GM21447 (cell line): ENCODE results near the gene WWOX.

Source experiments
- ATAC-seq: cut with Tn5 transposase; IDR thresholded peaks from one replicate; pipeline ENCODE4 v1.9.1; 2021; ENCODE audit not compliant: unreplicated experiment

WWOX gene

DNA sequence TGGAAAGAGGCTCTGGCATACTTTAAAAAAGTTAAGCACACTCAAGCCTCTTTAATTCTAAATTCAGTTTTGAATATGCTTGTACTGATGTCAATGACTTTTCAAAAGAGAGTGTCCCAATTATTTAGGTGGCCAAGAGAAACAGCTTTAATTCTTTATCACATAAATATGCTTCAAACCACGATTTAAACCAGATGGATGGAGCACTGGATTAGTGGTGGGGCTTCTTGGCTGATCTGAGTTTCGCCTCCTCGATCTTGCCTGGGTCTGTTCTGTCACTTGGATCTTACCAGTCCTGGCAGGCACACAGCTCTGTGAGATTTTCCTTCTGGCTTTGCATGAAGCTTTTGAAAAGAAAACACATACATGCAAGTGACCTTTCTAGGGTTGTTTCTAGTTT is 1033.2 kb downstream of the WWOX start:
- no peak for ATAC-seq

GRCh38 chr16:79134300-79134699 is 1034.8 kb downstream of the WWOX start:
- ATAC-seq = no peak

DNA sequence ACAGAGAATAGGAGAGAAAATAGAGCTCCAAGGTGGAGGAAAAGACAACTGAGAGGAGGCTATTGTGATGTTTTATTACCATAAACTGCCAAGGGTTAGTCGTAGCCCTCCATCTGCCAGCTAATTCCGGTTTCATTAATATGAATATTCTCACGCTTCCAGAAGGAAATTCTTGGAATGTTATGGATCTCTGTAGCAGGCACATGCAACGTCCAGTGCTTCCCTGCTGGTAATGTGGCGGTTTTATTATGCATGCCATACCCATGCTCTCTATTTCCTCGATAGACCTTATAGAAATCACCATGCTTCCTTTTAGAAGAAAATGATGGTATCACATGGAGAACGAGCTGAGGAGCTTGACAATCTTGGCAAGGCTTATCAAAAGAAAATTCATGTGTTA is 1037.5 kb downstream of the WWOX start:
- ATAC-seq = no peak

DNA sequence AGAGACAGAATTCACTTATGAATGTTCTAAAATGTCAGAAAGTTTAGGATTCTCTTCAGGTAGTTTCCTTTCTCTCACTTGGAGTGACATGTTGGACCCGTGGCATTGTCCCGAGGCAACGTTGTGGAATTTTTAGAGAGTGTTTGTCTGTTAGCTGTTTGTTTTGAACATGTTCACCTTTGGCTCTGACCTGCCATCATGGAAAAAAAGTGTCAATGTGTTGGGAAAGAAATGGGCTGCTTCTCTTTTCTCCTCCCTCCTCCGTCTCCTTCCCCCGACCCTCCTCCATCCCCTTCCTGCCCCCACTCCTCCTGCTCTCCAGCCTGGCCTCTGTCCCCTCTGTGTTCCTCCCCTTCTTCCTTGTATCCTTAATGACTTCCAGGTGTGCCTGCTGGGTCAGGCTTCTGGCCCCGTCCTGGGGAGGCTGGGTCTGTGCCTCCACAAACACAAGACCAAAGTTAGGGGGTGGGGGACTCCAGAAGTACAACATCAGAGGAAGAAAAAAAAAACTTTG is 1038.0 kb downstream of the WWOX start:
- no peak for ATAC-seq

DNA sequence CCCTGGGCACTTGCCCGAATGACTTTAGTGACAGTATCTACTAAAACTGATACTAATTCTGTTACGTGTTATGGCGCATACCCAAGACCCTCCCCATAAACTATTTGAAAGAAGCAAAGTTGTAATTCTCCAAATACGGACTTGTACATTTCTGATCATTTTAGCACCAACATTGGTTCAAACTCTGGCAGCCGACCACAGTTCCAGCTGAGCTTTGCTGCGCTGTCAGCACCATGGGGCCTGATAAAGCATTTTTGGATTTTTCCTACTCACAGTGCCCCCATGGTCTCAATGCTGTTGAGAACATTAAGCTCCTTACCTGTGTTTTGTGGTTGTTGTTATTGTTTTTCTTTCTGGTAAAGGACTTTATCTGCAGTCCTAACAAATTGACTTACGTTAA is 1040.3 kb downstream of the WWOX start:
- ATAC-seq = no peak

- no peak for ATAC-seq
These were observed 1043.6 kb downstream of the WWOX start for GRCh38 chr16:79143026-79143425.

- ATAC-seq = no peak
These were observed 1050.7 kb downstream of the WWOX start for GRCh38 chr16:79150151-79150550.

DNA sequence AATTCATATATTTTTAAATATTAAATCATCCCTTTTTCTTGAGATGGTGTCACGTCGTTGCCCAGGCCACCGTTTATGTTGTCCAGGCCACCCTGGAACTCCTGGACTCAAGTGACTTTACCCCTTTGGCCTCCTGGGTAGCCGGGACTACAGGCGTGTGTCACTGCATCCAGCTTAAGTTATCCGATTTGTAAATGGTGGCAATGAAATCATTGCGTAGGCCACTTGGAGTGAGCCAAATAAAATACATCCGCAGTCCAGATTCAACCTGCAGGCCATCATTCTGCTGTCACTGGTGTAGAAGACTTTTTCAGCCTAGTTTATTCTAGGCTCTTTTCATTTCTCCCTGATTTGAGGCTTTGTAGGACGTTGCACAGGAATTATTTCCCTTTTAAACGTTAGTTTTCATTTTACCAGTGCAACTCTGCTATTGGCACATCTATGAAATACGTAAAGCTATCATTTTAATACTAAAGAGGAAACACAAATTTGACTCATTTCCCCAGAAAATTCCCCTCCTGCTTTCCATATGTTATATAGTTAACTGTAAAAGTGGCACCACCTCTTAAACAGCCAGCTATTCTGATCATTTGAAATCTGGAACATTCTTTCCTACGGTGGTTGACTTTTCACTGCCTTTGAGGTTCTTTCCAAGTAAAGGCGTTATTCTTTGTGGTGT is 1051.3 kb downstream of the WWOX start:
- no peak for ATAC-seq

- no peak for ATAC-seq
These were observed 1054.6 kb downstream of the WWOX start for GRCh38 chr16:79154086-79154485.

- no peak for ATAC-seq
These were observed 1056.0 kb downstream of the WWOX start for GRCh38 chr16:79155471-79155870.

GRCh38 chr16:79155904-79156303 is 1056.5 kb downstream of the WWOX start:
- no peak for ATAC-seq

GRCh38 chr16:79156761-79157160 is 1057.3 kb downstream of the WWOX start:
- ATAC-seq = no peak

DNA sequence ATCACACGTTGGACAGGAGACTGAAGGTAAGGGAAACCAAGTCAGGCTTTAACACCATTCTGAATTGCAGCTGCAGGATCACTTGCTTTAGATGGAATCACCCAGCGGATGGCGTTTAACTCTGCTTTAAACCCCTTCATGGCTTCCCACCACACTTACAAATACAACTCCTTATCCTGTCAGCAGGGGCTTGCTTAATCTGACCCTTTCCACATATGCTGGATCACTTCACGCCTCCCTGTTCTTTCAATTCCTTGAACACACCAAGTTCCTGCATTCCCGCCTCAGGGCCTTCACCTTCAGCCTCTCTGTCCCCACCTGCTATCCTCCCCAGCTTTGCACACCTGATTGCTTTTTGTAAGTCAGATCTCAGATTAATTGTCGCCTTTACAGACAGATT is 1058.9 kb downstream of the WWOX start:
- ATAC-seq = no peak

DNA sequence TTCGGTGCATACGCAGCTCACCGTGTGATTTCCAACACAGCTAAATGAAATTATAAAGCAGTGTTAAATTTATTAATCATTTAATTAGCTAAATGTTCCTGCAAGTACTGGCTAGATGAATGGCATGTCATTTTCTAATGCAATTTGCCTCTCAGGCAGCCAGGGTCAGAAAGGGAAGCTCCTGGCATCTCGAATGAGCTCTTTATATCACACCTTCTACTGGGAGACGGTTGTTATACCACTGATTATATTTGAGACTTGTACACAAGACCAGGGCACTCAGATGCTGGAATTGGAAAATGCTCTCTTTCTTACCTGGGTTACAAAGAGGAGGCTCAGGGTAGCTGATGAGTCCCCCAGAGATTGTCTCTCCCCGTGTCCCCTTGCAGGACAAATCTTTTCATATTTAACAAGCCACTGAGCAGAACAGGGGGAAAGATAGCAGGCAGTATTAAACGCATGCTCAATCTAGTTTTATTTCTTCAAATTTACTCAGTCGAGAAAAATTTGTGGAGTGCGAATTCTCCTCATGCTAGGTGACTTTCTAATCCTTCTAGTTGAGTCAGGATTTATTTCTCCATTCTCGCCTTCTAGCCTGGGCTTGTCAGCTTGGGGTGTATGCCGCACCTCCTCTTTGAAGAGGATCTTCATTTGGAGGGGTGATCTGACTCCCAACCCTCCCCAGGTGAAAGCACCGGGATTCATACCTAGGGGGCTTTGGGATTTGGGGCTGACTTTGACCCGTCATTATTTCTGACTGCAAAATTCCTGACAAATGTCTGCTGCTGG is 1060.0 kb downstream of the WWOX start:
- no peak for ATAC-seq

GRCh38 chr16:79162977-79163376 is 1063.5 kb downstream of the WWOX start:
- ATAC-seq = no peak

GRCh38 chr16:79163691-79164387 is 1064.4 kb downstream of the WWOX start:
- no peak for ATAC-seq

DNA sequence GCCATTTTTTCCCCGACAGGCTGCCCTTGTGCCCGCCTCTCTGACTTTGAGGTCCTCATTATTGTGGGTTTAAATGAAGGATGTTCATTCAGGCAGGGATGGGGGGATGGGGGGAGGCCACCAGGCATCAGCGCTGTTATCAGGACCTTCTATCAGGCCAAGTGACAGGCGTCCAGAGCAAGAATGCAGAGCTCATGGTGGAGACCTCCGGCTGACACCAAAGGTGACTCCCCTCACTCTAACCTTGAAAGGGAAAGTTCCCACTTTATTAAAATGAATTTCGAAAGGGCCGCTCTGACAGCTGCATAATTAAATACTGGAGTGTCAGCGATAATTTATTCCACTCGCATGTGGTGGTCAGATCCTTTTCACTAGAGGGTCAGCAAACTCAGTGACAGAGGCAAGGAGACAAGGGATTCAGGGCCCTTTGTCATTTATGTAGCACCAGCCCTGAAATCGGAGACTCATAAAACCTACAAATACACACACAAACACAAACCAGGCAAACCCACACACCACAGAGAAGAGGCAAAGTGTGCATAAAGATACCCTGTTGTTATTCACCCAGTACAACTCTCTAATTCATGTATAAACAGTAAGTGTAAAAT is 1065.0 kb downstream of the WWOX start:
- ATAC-seq = no peak

- no peak for ATAC-seq
These were observed 1065.6 kb downstream of the WWOX start for GRCh38 chr16:79165079-79165478.

- no peak for ATAC-seq
These were observed 1066.1 kb downstream of the WWOX start for GRCh38 chr16:79165506-79165905.

- ATAC-seq = no peak
These were observed 1068.4 kb downstream of the WWOX start for GRCh38 chr16:79167893-79168292.

GRCh38 chr16:79168321-79168720 is 1068.9 kb downstream of the WWOX start:
- no peak for ATAC-seq
